Keratinocyte (primary cell): ENCODE data around the gene RPTN.

Experiments used
- CTCF ChIP-seq, 3 experiments: IDR thresholded peaks in 1 of 3; conservative IDR thresholded peaks in 1 of 3; optimal IDR thresholded peaks in 1 of 3; 2 replicates in 2 of 3; 3 replicates in 1 of 3; pipeline versions ENCODE3 to v1.5.1; 2011; ENCODE audit warnings: low read length in 3 of 3, mild to moderate bottlenecking in 3 of 3, moderate library complexity in 2 of 3, control low read depth in 1 of 3, inconsistent platforms in 1 of 3; ENCODE audit not compliant: insufficient read depth in 2 of 3; ENCODE audit errors: extremely low read depth in 1 of 3
- EZH2 ChIP-seq: IDR thresholded peaks from one replicate; pipeline ENCODE4 v1.6.1; 2012; ENCODE audit warnings: inconsistent platforms, mild to moderate bottlenecking, low read length, moderate library complexity

GRCh38 chr1:152186556-152187285 is 27.7 kb upstream of the RPTN start:
- TF ChIP-seq CTCF (optimal IDR thresholded peaks at IDR 0.05 in 1 of 3, IDR thresholded peaks at IDR 0.05 in 1 of 3, conservative IDR thresholded peaks at IDR 0.05 in 1 of 3; ENCODE audit: extremely low read depth in 1 of 3, insufficient read depth in 2 of 3, low read length in 3 of 3), result no peak
- TF ChIP-seq EZH2, result no peak
